ENCODE results near the gene SDK1.
"Not testable (repeated sequence)": the region's sequence is repeated elsewhere in the genome, so short reads cannot be mapped to it uniquely, and the experiment has no call there.

Gene SDK1

GRCh38 chr7:4091767-4092166 is 790.7 kb downstream of the SDK1 start:
- no peak for DNase-seq

- no peak for DNase-seq
Measured at GRCh38 chr7:4093035-4093434, 792.0 kb downstream of the SDK1 start.

GRCh38 chr7:4093483-4093882 is 792.4 kb downstream of the SDK1 start:
- no peak for DNase-seq

- DNase-seq = not testable (repeated sequence)
Measured at GRCh38 chr7:4094158-4094557, 793.1 kb downstream of the SDK1 start.

GRCh38 chr7:4097001-4097609 is 796.1 kb downstream of the SDK1 start:
- no peak for DNase-seq

GRCh38 chr7:4098169-4098568 is 797.1 kb downstream of the SDK1 start:
- DNase-seq = no peak

- no peak for DNase-seq
Measured at GRCh38 chr7:4099651-4100050, 798.6 kb downstream of the SDK1 start.

- DNase-seq = no peak
Measured at GRCh38 chr7:4100148-4100547, 799.1 kb downstream of the SDK1 start.

GRCh38 chr7:4100691-4101090 is 799.6 kb downstream of the SDK1 start:
- DNase-seq = no peak

GRCh38 chr7:4102231-4102841 is 801.3 kb downstream of the SDK1 start:
- DNase-seq = no peak

GRCh38 chr7:4103352-4104091 is 802.5 kb downstream of the SDK1 start:
- DNase-seq = peak; percentile 12

GRCh38 chr7:4107839-4108238 is 806.8 kb downstream of the SDK1 start:
- no peak for DNase-seq

- DNase-seq = no peak
Measured at GRCh38 chr7:4108951-4109350, 807.9 kb downstream of the SDK1 start.

- DNase-seq = no peak
Measured at GRCh38 chr7:4109481-4110110, 808.5 kb downstream of the SDK1 start.

GRCh38 chr7:4110438-4110837 is 809.4 kb downstream of the SDK1 start:
- no peak for DNase-seq

- DNase-seq = no peak
Measured at GRCh38 chr7:4111166-4111565, 810.1 kb downstream of the SDK1 start.

GRCh38 chr7:4113271-4113670 is 812.2 kb downstream of the SDK1 start:
- no peak for DNase-seq

GRCh38 chr7:4113976-4114375 is 812.9 kb downstream of the SDK1 start:
- no peak for DNase-seq

GRCh38 chr7:4115442-4115841 is 814.4 kb downstream of the SDK1 start:
- no peak for DNase-seq

GRCh38 chr7:4115941-4116610 is 815.0 kb downstream of the SDK1 start:
- no peak for DNase-seq

- DNase-seq = no peak
Measured at GRCh38 chr7:4119848-4120247, 818.8 kb downstream of the SDK1 start.

GRCh38 chr7:4123346-4123745 is 822.3 kb downstream of the SDK1 start:
- no peak for DNase-seq

GRCh38 chr7:4123823-4124222 is 822.8 kb downstream of the SDK1 start:
- peak; percentile 47 for DNase-seq
